Subcutaneous abdominal adipose tissue (tissue), 5 donors: ENCODE results near the gene FBN1.

ENCODE experiments used
- H3K27ac ChIP-seq: one replicate; pipeline ENCODE4 v1.7.0; 2013; ENCODE audit warnings: low read depth, mild to moderate bottlenecking, inconsistent platforms, low read length, moderate library complexity
- H3K27me3 ChIP-seq, 5 donors: one replicate each; pipeline ENCODE4 v1.7.0; 2013; ENCODE audit warnings: low read length in 5 of 5, inconsistent platforms in 1 of 5; ENCODE audit not compliant: control insufficient read depth in 5 of 5, insufficient read depth in 4 of 5
- H3K36me3 ChIP-seq, 5 donors: one replicate each; pipeline ENCODE4 v1.7.0; 2013; ENCODE audit warnings: low read length in 5 of 5; ENCODE audit not compliant: control insufficient read depth in 5 of 5, insufficient read depth in 5 of 5
- H3K4me1 ChIP-seq, 5 donors: one replicate each; pipeline ENCODE4 v1.7.0; 2013; ENCODE audit warnings: low read length in 5 of 5, mild to moderate bottlenecking in 3 of 5, moderate library complexity in 1 of 5; ENCODE audit not compliant: control insufficient read depth in 5 of 5, insufficient read depth in 5 of 5
- H3K4me3 ChIP-seq, 5 donors: one replicate each; pipeline ENCODE4 v1.7.0; 2013; ENCODE audit warnings: low read length in 5 of 5, low read depth in 1 of 5
- H3K9ac ChIP-seq, 5 donors: one replicate each; pipeline ENCODE4 v1.7.0; 2013; ENCODE audit warnings: low read length in 5 of 5, mild to moderate bottlenecking in 4 of 5, moderate library complexity in 3 of 5
- H3K9me3 ChIP-seq, 5 donors: one replicate each; pipeline ENCODE4 v1.7.0; 2013; ENCODE audit warnings: low read length in 5 of 5; ENCODE audit not compliant: control insufficient read depth in 5 of 5
- donor health status: healthy.
- donor health status: healthy.
- donor health status: healthy.
- donor health status: healthy.
- donor health status: healthy.

Gene FBN1

GRCh38 chr15:48465410-48465809 lies 180.1 kb downstream of the FBN1 start:
- Histone ChIP-seq H3K4me1 (peaks cover 0 to 33% (median 17%) of the 10 kb centered on the region in 5 donors), H3K9ac (no peak overlapping the region), H3K27ac (peak overlapping the region; percentile 67), H3K36me3 (peaks cover 53 to 77% (median 55%) of the 10 kb centered on the region in 5 donors), H3K27me3 (no peaks in the 10 kb centered on the region), H3K4me3 (no peak overlapping the region), H3K9me3 (no peaks in the 10 kb centered on the region)

- H3K4me3 ChIP-seq, result no peak overlapping the region
- H3K27ac ChIP-seq, result no peak overlapping the region
- H3K36me3 ChIP-seq, result peaks cover 51 to 80% (median 60%) of the 10 kb centered on the region in 5 donors
- H3K27me3 ChIP-seq, result no peaks in the 10 kb centered on the region
- no peak overlapping the region for H3K9ac ChIP-seq
- H3K9me3 ChIP-seq, result no peaks in the 10 kb centered on the region
- peaks cover 0 to 39% (median 12%) of the 10 kb centered on the region in 5 donors for H3K4me1 ChIP-seq
Measured at GRCh38 chr15:48463366-48463880, 182.1 kb downstream of the FBN1 start.

- Histone ChIP-seq H3K27ac (peak overlapping the region; percentile 32), H3K27me3 (no peaks in the 10 kb centered on the region), H3K4me3 (no peak overlapping the region), H3K9me3 (no peaks in the 10 kb centered on the region), H3K4me1 (peaks cover 0 to 39% (median 12%) of the 10 kb centered on the region in 5 donors), H3K9ac (no peak overlapping the region), H3K36me3 (peaks cover 48 to 77% (median 58%) of the 10 kb centered on the region in 5 donors)
Measured at GRCh38 chr15:48462688-48463087, 182.8 kb downstream of the FBN1 start.

- Histone ChIP-seq H3K4me1 (peaks cover 0 to 26% (median 12%) of the 10 kb centered on the region in 5 donors), H3K36me3 (peaks cover 44 to 77% (median 68%) of the 10 kb centered on the region in 5 donors), H3K4me3 (no peak overlapping the region), H3K9me3 (no peaks in the 10 kb centered on the region), H3K27ac (peak overlapping the region; percentile 97), H3K9ac (peak overlapping the region in 1 of 5 donors; percentile 7), H3K27me3 (no peaks in the 10 kb centered on the region)
Measured at GRCh38 chr15:48459571-48460442, 185.7 kb downstream of the FBN1 start.

- Histone ChIP-seq H3K36me3 (peaks cover 44 to 77% (median 70%) of the 10 kb centered on the region in 5 donors), H3K4me1 (peaks cover 0 to 26% (median 12%) of the 10 kb centered on the region in 5 donors), H3K9me3 (no peaks in the 10 kb centered on the region), H3K9ac (peak overlapping the region in 1 of 5 donors; percentile 44), H3K27ac (peak overlapping the region; percentile 97), H3K27me3 (no peaks in the 10 kb centered on the region), H3K4me3 (no peak overlapping the region)
Measured at GRCh38 chr15:48458876-48459275, 186.6 kb downstream of the FBN1 start.

GRCh38 chr15:48456134-48456533 lies 189.4 kb downstream of the FBN1 start:
- peaks cover 44 to 84% (median 59%) of the 10 kb centered on the region in 5 donors for H3K36me3 ChIP-seq
- no peaks in the 10 kb centered on the region for H3K27me3 ChIP-seq
- no peak overlapping the region for H3K4me3 ChIP-seq
- H3K4me1 ChIP-seq, result peaks cover 0 to 34% (median 16%) of the 10 kb centered on the region in 5 donors
- H3K9me3 ChIP-seq, result no peaks in the 10 kb centered on the region
- H3K27ac ChIP-seq, result no peak overlapping the region
- H3K9ac ChIP-seq, result no peak overlapping the region

GRCh38 chr15:48451736-48452135 lies 193.8 kb downstream of the FBN1 start:
- Histone ChIP-seq H3K36me3 (peaks cover 52 to 87% (median 72%) of the 10 kb centered on the region in 5 donors), H3K9ac (no peak overlapping the region), H3K9me3 (no peaks in the 10 kb centered on the region), H3K27me3 (no peaks in the 10 kb centered on the region), H3K4me1 (peaks cover 0 to 26% (median 6%) of the 10 kb centered on the region in 5 donors), H3K27ac (peak overlapping the region; percentile 57), H3K4me3 (no peak overlapping the region)

GRCh38 chr15:48451241-48451640 lies 194.3 kb downstream of the FBN1 start:
- H3K27ac ChIP-seq, result peak overlapping the region; percentile 32
- H3K4me1 ChIP-seq, result peaks cover 0 to 26% (median 6%) of the 10 kb centered on the region in 5 donors
- H3K36me3 ChIP-seq, result peaks cover 52 to 87% (median 74%) of the 10 kb centered on the region in 5 donors

GRCh38 chr15:48449734-48450133 lies 195.8 kb downstream of the FBN1 start:
- Histone ChIP-seq H3K9ac (no peak overlapping the region), H3K27ac (peak overlapping the region; percentile 8), H3K9me3 (no peaks in the 10 kb centered on the region), H3K36me3 (peaks cover 40 to 80% (median 69%) of the 10 kb centered on the region in 5 donors), H3K4me3 (no peak overlapping the region), H3K27me3 (no peaks in the 10 kb centered on the region), H3K4me1 (peaks cover 0 to 26% (median 6%) of the 10 kb centered on the region in 5 donors)

More at GRCh38 chr15:48451241-48451640, 194.3 kb downstream of the FBN1 start:
- Histone ChIP-seq H3K27me3 (no peaks in the 10 kb centered on the region), H3K9me3 (no peaks in the 10 kb centered on the region), H3K4me3 (no peak overlapping the region), H3K9ac (no peak overlapping the region)

GRCh38 chr15:48447657-48448056 lies 197.9 kb downstream of the FBN1 start:
- Histone ChIP-seq H3K4me3 (no peak overlapping the region), H3K9me3 (no peaks in the 10 kb centered on the region), H3K9ac (no peak overlapping the region), H3K4me1 (peaks cover 0 to 25% (median 6%) of the 10 kb centered on the region in 5 donors), H3K27me3 (no peaks in the 10 kb centered on the region), H3K36me3 (peaks cover 44 to 84% (median 66%) of the 10 kb centered on the region in 5 donors), H3K27ac (peak overlapping the region; percentile 54)
